Skeletal muscle cell (primary cell): ENCODE results near the gene SLC9A9.
A peak's percentile ranks its signal among the peaks of the same experiment; 100 is the strongest.

Source experiments
- DNase-seq: peaks from one replicate; pipeline ENCODE4 v3.0.0-alpha.2; 2010; ENCODE audit warnings: low read depth
- H3K4me3 ChIP-seq: 2 replicates; pipeline ENCODE4 v1.5.1; 2011; ENCODE audit warnings: low read depth, mild to moderate bottlenecking, control low read depth, low read length, moderate library complexity

Gene SLC9A9

DNA sequence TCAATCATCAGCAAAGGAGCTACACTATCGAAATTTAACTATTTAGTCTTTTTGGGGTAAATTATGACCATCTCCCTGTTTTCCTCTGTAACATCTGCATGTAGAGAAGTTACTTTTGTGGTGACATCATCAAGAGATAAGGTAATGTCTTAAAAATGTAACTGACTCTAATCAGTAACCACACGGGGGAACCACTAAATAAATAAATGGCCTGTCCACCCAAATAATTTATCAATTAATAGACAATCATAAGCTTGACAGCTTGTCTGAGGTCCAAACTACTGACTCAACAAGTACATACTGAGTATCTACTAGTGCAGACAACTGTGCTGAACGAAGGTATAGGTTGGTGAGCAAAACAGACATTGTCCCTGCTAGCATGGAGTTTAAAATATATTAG lies 219.3 kb downstream of the SLC9A9 start:
- no peak for DNase-seq
- H3K4me3 ChIP-seq = no peak overlapping the region

DNA sequence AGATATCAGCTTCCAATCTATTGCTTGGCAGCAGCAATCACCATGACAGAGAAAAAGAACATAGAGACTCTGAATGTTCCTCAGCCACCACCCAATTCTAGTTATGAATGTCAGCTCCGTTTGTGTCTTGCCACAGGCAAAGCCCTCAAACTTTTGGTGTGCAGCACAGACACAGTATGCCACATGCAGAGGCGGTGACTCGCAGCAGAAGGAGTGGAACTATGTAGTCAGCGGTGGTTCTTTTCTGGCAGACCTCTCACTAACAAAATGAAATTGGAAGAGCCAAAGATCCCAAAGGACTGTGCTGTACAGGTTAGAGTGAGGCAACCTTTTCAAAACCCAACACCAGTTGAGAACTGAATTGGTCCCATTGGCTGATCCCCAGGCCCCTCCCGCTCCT lies 220.9 kb downstream of the SLC9A9 start:
- H3K4me3 ChIP-seq = no peak overlapping the region
- DNase-seq = peak; percentile 81

DNA sequence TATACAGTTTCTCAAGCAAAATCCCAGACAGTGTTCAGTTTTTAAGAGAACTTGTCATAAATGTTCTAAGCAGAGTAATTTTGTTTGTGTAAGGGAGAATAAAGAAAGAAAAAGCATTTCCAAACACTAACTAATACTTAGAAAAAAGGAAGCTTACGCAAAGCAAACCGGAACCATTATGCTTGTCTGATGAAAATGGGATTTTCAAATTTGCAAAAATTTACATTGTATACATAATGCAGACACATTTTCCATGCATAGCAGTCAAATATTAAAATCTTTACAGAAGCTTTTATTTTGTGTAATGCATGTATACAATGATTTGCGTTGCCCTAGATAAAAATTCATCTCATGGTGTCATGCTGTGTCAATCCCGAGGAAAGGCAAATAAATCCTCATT lies 229.0 kb downstream of the SLC9A9 start:
- no peak for DNase-seq
- no peak overlapping the region for H3K4me3 ChIP-seq

DNA sequence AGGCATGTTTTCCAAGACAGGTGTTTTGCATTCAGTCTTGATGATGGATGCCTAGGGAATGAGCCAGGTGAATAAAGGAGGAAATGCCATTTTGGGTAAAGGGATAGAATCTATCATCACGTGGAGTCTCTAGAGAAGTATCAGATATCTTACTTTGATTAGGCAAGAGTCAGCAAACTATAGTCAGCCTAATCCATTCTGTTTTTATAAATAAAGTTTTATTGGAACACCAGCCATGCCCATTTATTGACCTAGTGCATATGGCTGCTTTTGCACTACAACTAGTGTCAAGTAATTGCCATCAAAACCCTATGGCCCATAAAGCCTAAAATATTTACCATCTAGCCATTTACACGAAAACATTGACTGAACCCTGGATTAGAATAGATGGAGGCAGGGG lies 231.2 kb downstream of the SLC9A9 start:
- no peak overlapping the region for H3K4me3 ChIP-seq
- DNase-seq = no peak

DNA sequence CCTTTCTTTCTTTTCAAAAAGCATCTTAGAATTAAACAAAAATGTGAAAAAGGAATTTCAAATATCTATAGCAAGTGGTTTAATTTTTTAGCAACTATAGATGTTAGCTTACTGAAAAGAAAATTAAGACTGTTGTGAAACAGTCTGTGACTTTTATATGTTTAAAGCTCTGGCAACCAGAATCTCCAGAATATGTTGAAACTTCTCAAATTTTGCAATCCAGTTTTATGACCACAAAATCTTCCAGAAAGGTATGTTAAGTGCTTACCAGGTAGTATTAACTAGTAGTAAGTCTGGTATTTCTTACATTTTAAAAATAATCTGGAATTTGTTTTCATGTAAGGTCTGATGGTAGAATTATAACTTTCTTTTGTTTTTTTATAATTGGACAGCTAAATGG lies 235.0 kb downstream of the SLC9A9 start:
- DNase-seq = no peak
- H3K4me3 ChIP-seq = no peak overlapping the region

DNA sequence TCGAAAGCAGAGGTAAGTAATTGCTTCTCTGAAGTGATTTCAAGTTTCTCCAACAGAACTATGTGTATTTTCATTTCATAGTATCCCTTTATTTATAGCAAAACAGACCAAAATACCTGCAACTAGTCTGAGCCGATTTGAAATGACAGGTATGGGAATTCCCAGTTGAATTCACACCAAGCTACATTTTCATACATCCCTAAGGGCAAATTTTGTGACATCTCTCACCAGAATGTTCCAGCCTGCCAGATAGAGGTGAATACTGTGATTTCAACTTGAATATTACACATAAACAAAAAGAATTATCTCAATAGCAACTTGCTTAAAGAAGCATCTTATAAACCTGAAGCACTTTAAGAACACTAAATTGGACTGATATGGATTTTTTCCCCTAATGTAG lies 235.7 kb downstream of the SLC9A9 start:
- H3K4me3 ChIP-seq = no peak overlapping the region
- DNase-seq = no peak

DNA sequence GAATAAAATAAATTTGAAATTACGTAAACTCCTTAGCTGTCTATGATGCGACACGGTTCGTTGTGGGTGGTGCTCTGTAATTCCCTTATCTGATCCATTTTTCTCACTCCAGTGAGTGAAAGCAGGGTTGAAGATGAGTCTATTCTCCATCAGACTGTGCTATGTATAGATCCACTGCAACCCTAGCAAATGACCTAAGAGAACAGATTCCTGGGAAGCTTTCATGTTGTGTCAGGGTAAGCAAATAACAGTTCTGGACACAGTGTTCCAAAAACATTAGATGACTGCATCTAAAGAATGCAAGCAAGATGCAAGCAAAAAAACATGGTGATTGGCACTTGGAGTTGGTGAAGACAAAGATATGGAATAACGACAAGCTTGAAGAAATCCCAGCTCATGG lies 239.3 kb downstream of the SLC9A9 start:
- no peak overlapping the region for H3K4me3 ChIP-seq
- peak; percentile 98 for DNase-seq

DNA sequence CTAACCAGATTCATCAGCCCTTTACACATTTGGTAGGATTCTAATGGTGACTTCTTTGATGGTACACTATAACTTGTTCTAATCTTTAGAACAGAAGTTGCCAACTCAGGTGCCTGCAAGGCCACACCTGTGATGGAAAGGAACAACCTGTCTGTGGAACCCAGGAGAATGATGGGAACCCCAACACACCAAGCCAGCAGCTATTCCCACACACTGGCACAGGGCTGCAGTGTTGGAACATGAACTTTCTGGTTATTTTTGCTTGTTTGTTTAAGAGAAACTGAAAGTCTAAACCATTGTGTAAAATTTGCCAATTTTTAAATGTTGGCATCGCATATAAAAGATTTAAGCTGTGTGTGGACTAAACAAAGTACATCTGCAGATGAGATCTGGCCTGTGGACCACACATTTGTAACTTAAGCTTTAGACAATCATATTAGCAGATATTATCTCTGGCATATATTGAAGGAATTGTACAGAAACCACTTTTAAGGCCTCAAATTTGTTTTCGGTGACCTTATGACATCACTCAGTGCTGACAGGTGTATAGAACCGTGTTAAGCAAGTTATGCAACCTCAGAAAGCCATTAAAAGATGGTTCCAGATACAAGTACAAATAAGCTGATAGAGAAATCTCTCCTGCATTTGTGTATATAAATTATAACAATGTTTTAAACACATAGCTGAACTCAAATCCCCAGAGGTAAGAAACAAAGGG lies 242.9 kb downstream of the SLC9A9 start:
- H3K4me3 ChIP-seq = no peak overlapping the region
- no peak for DNase-seq

DNA sequence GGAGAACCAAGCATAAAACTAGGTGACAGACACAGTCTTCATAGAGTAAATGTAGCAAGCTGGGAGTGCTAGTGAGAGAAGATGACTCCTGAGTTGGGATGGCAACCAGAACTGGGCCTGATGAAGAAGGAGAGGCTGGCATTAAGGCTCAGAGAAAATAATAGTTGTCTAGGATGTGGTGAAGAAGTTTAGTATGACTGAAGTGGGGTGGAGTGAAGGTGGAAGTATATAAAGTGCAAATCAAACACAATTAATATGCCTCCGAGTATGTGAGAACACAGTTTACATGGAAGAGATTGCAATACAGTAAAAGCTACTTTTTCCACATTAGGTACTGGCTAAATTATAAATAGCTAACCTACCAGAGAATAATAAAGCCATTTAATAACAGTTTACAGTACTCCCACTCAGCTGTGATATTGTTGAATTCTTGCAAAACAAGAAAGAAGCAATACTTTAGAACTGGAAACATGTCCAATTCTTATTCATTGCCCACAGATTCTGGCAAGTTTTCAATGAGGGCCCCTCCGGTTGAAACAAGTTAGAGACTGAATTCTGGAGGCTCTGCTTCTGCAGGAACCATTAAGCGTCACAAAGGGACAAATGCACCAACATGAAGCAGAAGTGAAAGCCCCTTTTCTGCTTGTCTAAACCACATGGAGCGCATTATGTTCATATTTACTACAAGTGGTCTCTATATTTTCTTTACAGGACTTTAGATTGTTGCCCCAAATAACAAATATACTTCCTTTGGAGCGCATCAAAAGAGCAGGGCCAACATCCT lies 243.7 kb downstream of the SLC9A9 start:
- H3K4me3 ChIP-seq = no peak overlapping the region
- no peak for DNase-seq

DNA sequence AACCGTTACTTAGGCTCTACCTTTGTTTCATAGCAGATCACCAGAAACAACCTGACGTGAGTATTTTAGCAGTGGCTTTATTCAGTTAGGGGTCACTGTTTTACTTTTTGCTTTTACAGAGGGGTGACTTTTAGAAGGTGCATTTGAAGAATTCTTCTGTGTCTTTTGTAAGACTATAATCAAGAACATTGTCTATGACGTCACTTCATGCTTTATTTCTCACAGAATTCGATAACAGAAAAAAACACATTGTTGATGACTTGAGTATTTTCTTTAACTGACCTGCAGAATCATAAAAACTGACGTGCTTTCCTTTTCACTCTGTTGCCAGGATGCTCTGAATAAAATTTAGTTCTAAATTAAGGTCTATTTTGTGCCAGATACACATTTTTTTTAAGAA lies 244.5 kb downstream of the SLC9A9 start:
- no peak for DNase-seq

DNA sequence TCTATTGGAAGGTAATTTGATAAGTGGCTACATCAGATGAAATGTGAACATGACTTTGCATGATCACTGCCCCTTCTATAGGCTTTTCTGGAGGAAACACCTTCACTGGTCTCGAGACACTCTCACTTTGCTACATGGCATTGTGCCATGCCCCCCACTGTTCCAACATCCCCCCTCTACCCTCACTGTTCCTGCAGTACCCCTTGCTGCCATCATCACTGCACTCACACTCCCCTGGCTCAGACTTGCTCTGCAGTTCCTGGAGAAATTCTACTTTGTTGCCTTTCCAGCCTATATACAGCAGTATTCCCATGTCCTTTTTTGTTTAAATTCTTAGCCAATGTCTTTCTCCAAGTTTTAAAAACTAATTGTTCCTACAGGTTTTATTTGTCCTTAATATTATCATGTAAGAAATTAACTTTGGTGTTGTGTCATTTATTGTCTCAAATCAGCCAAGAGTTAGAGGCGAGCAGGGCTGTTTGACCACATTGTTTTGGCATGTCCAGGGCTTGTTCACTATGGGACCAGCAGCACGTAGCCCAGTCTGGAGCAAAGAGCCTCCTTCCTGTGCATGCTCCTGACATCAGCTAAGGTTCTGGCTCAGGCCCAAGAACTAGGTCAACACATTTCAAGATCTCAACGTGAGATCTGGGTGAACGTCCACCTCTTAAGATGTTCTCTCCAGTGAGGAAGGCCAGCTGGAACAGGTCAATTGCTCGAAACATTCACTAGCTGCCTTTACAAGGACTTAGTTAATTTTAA lies 246.4 kb downstream of the SLC9A9 start:
- H3K4me3 ChIP-seq = no peak overlapping the region
- peak; percentile 99 for DNase-seq

More for the DNA sequence above, 244.5 kb downstream of the SLC9A9 start:
- H3K4me3 ChIP-seq = no peak overlapping the region

DNA sequence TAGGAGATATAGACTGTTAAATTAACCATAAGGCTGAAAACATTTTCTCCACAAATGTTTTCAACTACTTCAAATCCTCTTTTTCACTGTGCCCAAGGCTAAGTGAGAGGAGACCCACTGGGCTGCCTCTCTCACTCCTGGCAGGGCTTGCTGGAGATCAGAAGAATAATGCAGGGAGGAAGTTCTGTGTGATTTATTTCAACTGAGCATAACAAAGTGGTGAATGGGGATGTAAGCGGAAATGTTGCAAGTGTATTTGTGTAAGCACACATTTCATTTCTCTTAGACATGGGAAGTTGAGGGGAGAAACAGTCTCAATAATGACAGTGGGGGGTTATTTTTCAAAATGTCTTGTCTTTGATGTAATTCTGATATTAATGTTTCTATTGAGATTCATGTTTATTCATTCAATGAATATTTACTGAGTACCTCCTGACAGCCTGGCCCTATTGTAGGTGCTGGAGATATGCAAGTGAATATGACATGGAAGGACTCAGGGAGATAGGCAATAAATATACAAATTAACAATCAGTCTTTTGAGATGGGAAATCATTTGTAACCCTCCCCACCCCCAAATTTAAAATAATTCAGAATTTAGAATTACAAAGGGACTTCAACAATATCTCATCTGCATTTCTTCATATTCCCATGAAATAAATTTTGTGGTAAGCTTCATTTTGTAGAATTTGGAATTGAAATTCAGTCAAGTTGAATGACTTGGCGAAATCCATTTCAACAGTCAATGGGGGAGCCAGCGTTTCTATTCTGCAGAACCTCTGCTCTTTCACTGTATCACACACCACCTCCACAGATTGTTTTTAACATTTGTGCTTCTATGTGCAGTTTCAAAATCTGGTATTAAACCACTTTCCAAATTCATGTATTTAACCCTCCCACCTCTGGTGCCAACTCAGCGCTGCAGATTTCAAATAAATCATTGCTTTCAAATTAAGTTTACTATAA lies 247.2 kb downstream of the SLC9A9 start:
- no peak overlapping the region for H3K4me3 ChIP-seq
- DNase-seq = peak; percentile 69

DNA sequence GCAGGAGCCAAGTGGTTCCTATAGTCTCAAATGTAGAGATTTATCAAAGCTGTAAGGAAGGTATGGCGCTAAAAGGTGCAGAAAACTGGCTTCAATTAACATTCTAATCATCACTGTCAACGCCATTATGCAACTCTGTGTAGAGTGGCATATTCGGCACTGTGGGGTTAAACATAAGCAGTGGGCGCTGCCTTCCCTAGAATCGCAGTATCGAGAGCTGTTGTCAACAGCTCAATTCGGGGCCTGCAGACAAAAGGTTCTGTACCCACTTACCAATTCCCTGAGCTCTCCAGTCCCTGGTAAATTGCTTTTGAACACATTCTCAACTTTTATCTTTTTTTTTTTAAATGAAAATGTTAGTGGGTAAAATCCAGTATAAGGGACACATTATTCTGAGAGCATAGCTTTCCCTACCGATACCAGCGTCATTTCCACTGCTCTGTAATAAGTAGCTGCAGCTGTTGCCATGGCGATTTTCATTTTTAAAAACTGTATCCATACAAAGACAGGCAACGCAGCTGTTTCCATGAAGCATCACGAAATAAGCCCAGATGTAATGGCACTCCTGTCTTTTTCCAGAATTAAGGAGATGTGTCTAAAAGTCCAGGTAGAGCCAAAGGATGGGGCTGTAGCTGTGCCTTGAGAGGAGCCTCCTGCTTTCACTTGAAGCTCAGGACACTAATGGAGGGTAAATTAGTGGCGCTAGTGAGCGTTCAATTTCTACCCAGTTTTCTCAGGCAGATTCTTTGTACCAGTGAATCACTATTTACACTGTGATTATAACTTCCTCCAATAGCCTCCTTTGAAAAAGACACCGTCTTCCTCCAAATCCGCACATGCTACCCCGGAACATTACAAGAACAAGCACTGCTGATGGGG lies 250.3 kb downstream of the SLC9A9 start:
- no peak overlapping the region for H3K4me3 ChIP-seq
- DNase-seq = no peak

DNA sequence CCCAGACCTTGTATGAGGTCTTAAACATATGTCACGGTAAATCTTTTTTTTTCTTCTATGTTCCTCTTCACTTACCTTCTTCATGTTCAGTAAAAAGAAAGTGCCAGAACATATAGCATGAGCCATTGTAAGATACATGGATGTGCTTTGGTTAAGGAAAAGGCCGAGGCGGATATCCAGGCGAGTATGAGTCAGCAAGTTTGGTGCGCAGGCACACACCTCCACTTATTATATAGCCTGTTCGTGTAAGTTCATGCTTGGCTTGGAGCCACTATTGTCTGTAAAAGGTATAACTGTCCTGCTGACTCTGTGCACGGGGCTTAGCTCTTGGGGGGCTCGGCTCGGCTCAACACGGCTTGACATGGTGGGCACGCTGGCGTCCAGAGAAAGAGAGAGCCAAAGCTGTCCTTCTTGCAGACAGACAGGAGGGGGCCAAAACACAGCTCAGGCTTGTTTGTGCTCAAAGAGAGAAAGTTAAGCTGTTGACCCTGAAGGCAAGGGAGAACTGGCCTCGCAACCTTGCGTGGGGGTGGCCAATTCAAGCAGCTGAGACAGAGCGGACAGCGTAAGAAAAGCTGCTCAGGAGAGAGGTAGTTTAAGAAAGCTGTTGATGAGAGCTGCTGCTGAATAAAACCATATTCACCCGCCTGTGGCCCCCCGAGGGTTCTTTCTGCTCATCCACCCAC lies 251.2 kb downstream of the SLC9A9 start:
- DNase-seq = no peak
- H3K4me3 ChIP-seq = no peak overlapping the region

DNA sequence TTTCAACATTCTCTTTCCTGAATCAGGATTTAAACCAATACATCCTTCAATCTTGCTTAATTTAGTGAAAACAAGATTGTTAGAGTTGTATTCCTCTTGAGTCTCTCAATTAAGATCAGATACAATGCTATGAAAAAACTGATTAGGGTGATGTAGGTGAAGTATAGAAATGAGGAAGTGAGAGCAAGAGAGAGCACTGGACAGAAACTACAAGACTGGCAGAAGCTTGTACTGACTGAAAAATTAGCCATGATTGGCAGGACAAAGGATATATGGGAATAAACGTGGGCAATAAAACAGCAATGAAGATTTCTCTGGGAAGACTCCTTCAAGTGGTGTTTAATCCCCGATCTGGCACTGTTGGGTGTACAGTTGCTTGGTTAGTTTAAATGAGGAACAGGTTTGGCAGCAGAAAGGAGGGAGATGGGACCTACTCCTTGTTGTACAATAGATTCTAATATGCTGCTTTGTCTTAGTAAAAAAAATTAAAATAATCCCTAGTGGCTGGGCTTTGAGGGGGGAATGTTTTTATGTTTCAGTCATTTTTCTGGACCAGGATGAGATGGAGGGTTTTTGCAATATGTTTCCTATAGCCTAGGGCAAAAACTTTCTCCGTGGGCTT lies 252.7 kb downstream of the SLC9A9 start:
- DNase-seq = no peak
- H3K4me3 ChIP-seq = no peak overlapping the region

DNA sequence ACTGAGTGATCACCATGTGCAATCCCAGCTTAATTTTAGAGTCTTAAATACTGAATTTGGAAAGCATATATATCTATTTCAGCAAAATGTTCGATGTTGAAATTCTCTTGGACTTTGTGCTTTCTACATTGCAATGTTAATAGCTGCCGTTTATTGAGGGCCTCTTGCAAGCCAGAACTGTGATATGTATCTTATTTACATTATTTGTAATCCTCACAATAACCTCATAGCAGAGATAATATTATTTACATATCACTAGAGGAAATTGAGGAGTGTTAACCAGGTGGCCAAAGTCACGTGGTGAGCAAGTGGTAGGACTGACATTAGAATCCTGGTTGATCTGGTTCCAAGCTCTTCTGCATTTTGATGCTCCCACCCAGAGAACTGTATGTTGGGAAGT lies 254.1 kb downstream of the SLC9A9 start:
- no peak for DNase-seq
- H3K4me3 ChIP-seq = no peak overlapping the region

DNA sequence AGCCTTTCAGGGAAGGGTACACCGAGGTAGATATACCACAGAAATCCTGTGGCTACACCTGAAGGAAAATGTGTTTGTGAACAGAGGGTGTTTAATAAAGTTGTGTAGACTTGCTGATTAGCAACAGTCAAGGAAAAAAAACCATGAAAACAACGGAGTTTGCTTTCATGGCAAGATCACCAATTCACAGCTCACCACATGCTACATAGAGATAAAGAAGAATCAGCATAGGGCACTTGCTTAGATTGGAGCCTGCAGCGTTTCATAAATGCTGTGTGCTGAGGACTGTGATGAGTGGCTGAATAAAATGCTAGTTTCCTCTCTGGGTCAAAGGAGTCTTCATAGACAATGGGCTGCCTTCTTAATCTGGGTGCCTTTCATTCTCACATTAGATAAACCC lies 257.6 kb downstream of the SLC9A9 start:
- H3K4me3 ChIP-seq = no peak overlapping the region
- no peak for DNase-seq
